ENCODE results near the gene SRRT.

DNA sequence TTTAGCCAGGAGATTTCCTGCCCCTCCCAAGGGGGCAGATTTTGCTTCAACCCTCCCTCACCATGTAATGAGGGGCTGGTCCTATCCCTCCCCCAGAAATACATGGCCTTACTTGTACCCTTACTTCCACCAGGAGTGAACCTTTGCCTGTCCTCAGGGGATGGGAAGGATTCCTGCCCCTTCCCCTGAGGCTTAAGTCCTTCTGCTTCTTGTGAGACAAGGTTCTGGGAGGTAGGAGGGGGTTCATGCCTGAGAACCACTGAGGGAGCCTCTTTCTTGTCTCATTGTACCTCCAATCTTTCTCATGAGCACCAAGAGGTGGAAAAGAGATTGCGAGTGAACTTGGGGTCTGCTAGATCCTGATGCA, 54.9 kb downstream of the SRRT start:
- TF ChIP-seq, protein P1, sequence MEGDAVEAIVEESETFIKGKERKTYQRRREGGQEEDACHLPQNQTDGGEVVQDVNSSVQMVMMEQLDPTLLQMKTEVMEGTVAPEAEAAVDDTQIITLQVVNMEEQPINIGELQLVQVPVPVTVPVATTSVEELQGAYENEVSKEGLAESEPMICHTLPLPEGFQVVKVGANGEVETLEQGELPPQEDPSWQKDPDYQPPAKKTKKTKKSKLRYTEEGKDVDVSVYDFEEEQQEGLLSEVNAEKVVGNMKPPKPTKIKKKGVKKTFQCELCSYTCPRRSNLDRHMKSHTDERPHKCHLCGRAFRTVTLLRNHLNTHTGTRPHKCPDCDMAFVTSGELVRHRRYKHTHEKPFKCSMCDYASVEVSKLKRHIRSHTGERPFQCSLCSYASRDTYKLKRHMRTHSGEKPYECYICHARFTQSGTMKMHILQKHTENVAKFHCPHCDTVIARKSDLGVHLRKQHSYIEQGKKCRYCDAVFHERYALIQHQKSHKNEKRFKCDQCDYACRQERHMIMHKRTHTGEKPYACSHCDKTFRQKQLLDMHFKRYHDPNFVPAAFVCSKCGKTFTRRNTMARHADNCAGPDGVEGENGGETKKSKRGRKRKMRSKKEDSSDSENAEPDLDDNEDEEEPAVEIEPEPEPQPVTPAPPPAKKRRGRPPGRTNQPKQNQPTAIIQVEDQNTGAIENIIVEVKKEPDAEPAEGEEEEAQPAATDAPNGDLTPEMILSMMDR (conservative IDR thresholded peaks at IDR 0.05; ENCODE audit: low read length) = no peak
- TF ChIP-seq EZH2phosphoT487 (IDR thresholded peaks at IDR 0.05; ENCODE audit: borderline replicate concordance) = no peak

Data from Loucy (cell line).